GM23338 (cell line): ENCODE data around the gene RHBDF2. TPM values are rescaled to one million over a fixed set of nuclear protein-coding genes. Genes with fewer than 3 reads are reported as not detected.

Experiments
- ATAC-seq: fragments of 200-7000 bp; cut with Tn5 transposase; 3 replicates; pipeline ENCODE4 v1.9.1; 2020
- DNase-seq: peaks from one replicate; pipeline ENCODE4 v3.0.0-alpha.2; 2015; ENCODE audit warnings: low spot score
- H2AFZ ChIP-seq: fragments of 200-600 bp; sonication (generic); 2 replicates; pipeline ENCODE4 v1.8.0; 2016; ENCODE audit warnings: antibody characterized with exemption, mild to moderate bottlenecking, moderate library complexity
- H3F3A ChIP-seq: fragments of 200-600 bp; sonication (generic); replicated peaks from 2 replicates; pipeline ENCODE4 v1.8.0; 2017; ENCODE audit warnings: antibody characterized with exemption, mixed run types, low read depth
- H3K27ac ChIP-seq: fragments of 200-600 bp; sonication (generic); 2 replicates; pipeline ENCODE4 v1.6.1; 2016; ENCODE audit warnings: low read depth
- H3K27me3 ChIP-seq: fragments of 200-600 bp; sonication (generic); 2 replicates; pipeline ENCODE4 v1.8.0; 2016; ENCODE audit warnings: mild to moderate bottlenecking, mixed run types, moderate library complexity; ENCODE audit not compliant: insufficient read depth
- H3K36me3 ChIP-seq: fragments of 200-600 bp; sonication (generic); 2 replicates; pipeline ENCODE4 v1.8.0; 2016; ENCODE audit warnings: mild to moderate bottlenecking; ENCODE audit not compliant: insufficient read depth
- H3K4me1 ChIP-seq: fragments of 200-600 bp; sonication (generic); 2 replicates; pipeline ENCODE4 v1.8.0; 2016; ENCODE audit warnings: mild to moderate bottlenecking, moderate library complexity; ENCODE audit not compliant: insufficient read depth
- H3K4me2 ChIP-seq: fragments of 200-600 bp; sonication (generic); 2 replicates; pipeline ENCODE4 v1.7.1; 2017; ENCODE audit warnings: mixed run types
- H3K4me3 ChIP-seq: fragments of 200-600 bp; sonication (generic); 2 replicates; pipeline ENCODE4 v1.6.1; 2016; ENCODE audit warnings: mixed run types
- H3K79me2 ChIP-seq: fragments of 200-600 bp; sonication (generic); replicated peaks from 2 replicates; pipeline ENCODE4 v1.8.0; 2017; ENCODE audit warnings: mild to moderate bottlenecking; ENCODE audit not compliant: insufficient read depth
- H3K9me2 ChIP-seq: fragments of 200-600 bp; sonication (generic); 2 replicates; pipeline ENCODE4 v1.8.0; 2017; ENCODE audit not compliant: insufficient read depth
- H4K20me1 ChIP-seq: fragments of 200-600 bp; sonication (generic); replicated peaks from 2 replicates; pipeline ENCODE4 v1.8.0; 2017; ENCODE audit warnings: mild to moderate bottlenecking; ENCODE audit not compliant: insufficient read depth
- H3K27ac Mint-ChIP-seq: 2 replicates; pipeline ENCODE4 v1.8.0; 2020; ENCODE audit warnings: inconsistent platforms, mild to moderate bottlenecking, moderate library complexity, mixed read lengths
- H3K27me3 Mint-ChIP-seq: 3 replicates; pipeline ENCODE4 v1.8.0; 2022; ENCODE audit warnings: low read depth, mild to moderate bottlenecking, moderate library complexity, mixed read lengths, inconsistent platforms; ENCODE audit not compliant: insufficient read depth, poor library complexity
- H3K36me3 Mint-ChIP-seq: 3 replicates; pipeline ENCODE4 v1.8.0; 2021; ENCODE audit warnings: low read depth, mild to moderate bottlenecking, inconsistent platforms, moderate library complexity, mixed read lengths
- H3K4me1 Mint-ChIP-seq: 3 replicates; pipeline ENCODE4 v1.8.0; 2020; ENCODE audit warnings: mild to moderate bottlenecking, inconsistent platforms, mixed read lengths
- H3K4me3 Mint-ChIP-seq: 3 replicates; pipeline ENCODE4 v1.8.0; 2021; ENCODE audit warnings: moderate library complexity, mild to moderate bottlenecking, inconsistent platforms, mixed read lengths
- H3K9me3 Mint-ChIP-seq: 3 replicates; pipeline ENCODE4 v1.8.0; 2020; ENCODE audit warnings: moderate library complexity, mild to moderate bottlenecking, inconsistent platforms, mixed read lengths
- CREB1 ChIP-seq: fragments of 250-450 bp; sonication (Bioruptor Pico); IDR thresholded peaks from 2 replicates; pipeline ENCODE4 v1.5.0; 2020; ENCODE audit warnings: low read depth, mild to moderate bottlenecking, moderate library complexity
- EZH2 ChIP-seq: fragments of 200-600 bp; sonication (generic); IDR thresholded peaks from one replicate; pipeline ENCODE4 v1.8.0; 2017; ENCODE audit warnings: antibody characterized with exemption, mild to moderate bottlenecking, low read depth; ENCODE audit not compliant: unreplicated experiment
- EZH2phosphoT487 ChIP-seq: fragments of 200-600 bp; sonication (generic); IDR thresholded peaks from one replicate; pipeline ENCODE4 v1.8.1; 2018; ENCODE audit warnings: antibody characterized with exemption; ENCODE audit not compliant: unreplicated experiment
- JUNB ChIP-seq: IDR thresholded peaks from one replicate; pipeline ENCODE4 v1.6.1; 2016; ENCODE audit warnings: antibody characterized with exemption; ENCODE audit not compliant: unreplicated experiment
- NANOG ChIP-seq: IDR thresholded peaks from 2 replicates; pipeline ENCODE4 v1.6.1; 2016; ENCODE audit warnings: antibody characterized with exemption, borderline replicate concordance
- POLR2AphosphoS5 ChIP-seq: IDR thresholded peaks from 2 replicates; pipeline ENCODE4 v1.6.1; 2016; ENCODE audit warnings: antibody characterized with exemption, low read depth
- STAT1 ChIP-seq: IDR thresholded peaks from one replicate; pipeline ENCODE4 v1.6.1; 2016; ENCODE audit warnings: antibody characterized with exemption; ENCODE audit not compliant: unreplicated experiment
- ZNF114 ChIP-seq: fragments of 250-450 bp; sonication (Bioruptor Pico); IDR thresholded peaks from 2 replicates; pipeline ENCODE4 v1.5.0; 2020; ENCODE audit warnings: mild to moderate bottlenecking, moderate library complexity
- ZNF331 ChIP-seq: fragments of 250-450 bp; sonication (Bioruptor Pico); IDR thresholded peaks from 2 replicates; pipeline ENCODE4 v1.5.0; 2020; ENCODE audit warnings: low read depth, mild to moderate bottlenecking, moderate library complexity
- polyA plus RNA-seq: library from polyadenylated mRNA; unstranded; fragments of >200 nt; fragmentation: Nextera tagmentation; extraction: Ambion mirVana; gene quantifications from 2 replicates; pipeline ENCODE4 v1.2.1, GENCODE V29; 2016
- total RNA-seq: library from RNA; depleted of rRNA; stranded (reverse); fragments of >200 nt; shearing (Covaris generic); gene quantifications from 2 replicates; pipeline ENCODE4 v1.2.3, GENCODE V29; 2014
- TF ChIP-seq, protein P1 (sequence below): IDR thresholded peaks from one replicate; pipeline ENCODE4 v1.6.1; 2018; ENCODE audit warnings: antibody characterized with exemption; ENCODE audit not compliant: unreplicated experiment
- TF ChIP-seq, protein P2 (sequence below): fragments of 250-450 bp; sonication (Bioruptor Pico); IDR thresholded peaks from 2 replicates; pipeline ENCODE4 v1.5.0; 2020; ENCODE audit warnings: mild to moderate bottlenecking, moderate library complexity
- TF ChIP-seq, protein P3 (sequence below), 2 experiments: fragments of 200-600 bp in 1 of 2; sonication (generic) in 1 of 2; conservative IDR thresholded peaks; 2 replicates each; pipeline versions ENCODE4 v1.5.1 to v1.6.1; 2016 to 2017; ENCODE audit warnings: antibody characterized with exemption in 2 of 2, low read depth in 2 of 2, mild to moderate bottlenecking in 2 of 2, moderate library complexity in 1 of 2
- TF ChIP-seq, protein P4 (sequence below): IDR thresholded peaks from 2 replicates; pipeline ENCODE4 v1.6.1; 2016; ENCODE audit warnings: antibody characterized with exemption

The RHBDF2 gene
- total and polyA plus RNA-seq, 2 experiments from 2014 or later, result 9.4 to 29.5 TPM

DNA sequence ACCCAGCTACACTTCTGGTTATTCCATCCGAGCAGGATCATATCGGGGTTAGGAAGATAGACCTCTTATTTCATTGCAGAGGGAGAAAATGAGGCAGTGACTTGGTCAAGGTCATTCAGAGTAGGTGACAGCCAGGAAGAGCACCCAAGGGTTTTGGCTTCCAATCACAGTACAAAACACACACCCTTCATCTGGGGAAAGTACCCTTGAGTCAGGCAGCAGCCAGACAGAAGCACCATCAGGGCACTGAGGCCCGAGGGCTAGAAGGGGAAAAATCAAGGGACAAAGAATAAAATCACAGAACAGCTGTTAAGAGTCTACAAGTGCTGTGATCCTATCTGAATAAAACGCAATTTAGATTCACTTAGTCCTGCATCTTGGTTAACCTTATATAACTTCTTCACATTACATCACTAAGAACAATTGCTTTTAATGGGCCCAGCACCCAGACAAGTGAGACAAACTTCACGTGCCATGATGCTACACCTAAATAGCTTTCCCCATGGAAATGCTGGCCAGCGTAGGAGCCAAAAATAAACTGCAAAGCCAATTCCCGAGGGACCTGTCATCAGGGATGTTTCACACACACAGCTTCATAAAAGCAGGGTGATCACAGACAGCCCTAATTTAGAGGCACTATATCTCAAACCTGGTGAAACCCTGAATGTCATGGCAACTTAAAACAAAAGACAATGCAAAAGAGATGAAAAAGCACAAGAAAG is 53.1 kb downstream of the RHBDF2 start:
- peak overlapping the region; percentile 99 for H3K27ac Mint-ChIP-seq

More for the DNA sequence above, 53.1 kb downstream of the RHBDF2 start:
- DNase-seq, result no peak
- H3K4me3 ChIP-seq, result peak overlapping the region; percentile 16; the same call in 1 of the 2 replicates
- H3K9me3 Mint-ChIP-seq, result no peaks in the 10 kb centered on the region
- no peaks in the 10 kb centered on the region for H3K9me2 ChIP-seq
- peaks cover 80% of the 10 kb centered on the region for H3K4me1 Mint-ChIP-seq
- no peaks in the 10 kb centered on the region for H3K36me3 Mint-ChIP-seq
- no peaks in the 10 kb centered on the region for H3K27me3 ChIP-seq
- peaks cover 84% of the 10 kb centered on the region for H3K4me1 ChIP-seq
- H3K79me2 ChIP-seq, result peaks cover 87% of the 10 kb centered on the region
- TF ChIP-seq STAT1 (no peak), NANOG (no peak), POLR2AphosphoS5 (no peak), CREB1 (CRISPR knock-in tag) (no peak), EZH2 (no peak), JUNB (no peak), ZNF114 (CRISPR knock-in tag) (no peak), EZH2phosphoT487 (no peak), ZNF331 (CRISPR knock-in tag) (no peak)
- TF ChIP-seq, protein P1, sequence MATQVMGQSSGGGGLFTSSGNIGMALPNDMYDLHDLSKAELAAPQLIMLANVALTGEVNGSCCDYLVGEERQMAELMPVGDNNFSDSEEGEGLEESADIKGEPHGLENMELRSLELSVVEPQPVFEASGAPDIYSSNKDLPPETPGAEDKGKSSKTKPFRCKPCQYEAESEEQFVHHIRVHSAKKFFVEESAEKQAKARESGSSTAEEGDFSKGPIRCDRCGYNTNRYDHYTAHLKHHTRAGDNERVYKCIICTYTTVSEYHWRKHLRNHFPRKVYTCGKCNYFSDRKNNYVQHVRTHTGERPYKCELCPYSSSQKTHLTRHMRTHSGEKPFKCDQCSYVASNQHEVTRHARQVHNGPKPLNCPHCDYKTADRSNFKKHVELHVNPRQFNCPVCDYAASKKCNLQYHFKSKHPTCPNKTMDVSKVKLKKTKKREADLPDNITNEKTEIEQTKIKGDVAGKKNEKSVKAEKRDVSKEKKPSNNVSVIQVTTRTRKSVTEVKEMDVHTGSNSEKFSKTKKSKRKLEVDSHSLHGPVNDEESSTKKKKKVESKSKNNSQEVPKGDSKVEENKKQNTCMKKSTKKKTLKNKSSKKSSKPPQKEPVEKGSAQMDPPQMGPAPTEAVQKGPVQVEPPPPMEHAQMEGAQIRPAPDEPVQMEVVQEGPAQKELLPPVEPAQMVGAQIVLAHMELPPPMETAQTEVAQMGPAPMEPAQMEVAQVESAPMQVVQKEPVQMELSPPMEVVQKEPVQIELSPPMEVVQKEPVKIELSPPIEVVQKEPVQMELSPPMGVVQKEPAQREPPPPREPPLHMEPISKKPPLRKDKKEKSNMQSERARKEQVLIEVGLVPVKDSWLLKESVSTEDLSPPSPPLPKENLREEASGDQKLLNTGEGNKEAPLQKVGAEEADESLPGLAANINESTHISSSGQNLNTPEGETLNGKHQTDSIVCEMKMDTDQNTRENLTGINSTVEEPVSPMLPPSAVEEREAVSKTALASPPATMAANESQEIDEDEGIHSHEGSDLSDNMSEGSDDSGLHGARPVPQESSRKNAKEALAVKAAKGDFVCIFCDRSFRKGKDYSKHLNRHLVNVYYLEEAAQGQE, result no peak
- TF ChIP-seq, protein P2, sequence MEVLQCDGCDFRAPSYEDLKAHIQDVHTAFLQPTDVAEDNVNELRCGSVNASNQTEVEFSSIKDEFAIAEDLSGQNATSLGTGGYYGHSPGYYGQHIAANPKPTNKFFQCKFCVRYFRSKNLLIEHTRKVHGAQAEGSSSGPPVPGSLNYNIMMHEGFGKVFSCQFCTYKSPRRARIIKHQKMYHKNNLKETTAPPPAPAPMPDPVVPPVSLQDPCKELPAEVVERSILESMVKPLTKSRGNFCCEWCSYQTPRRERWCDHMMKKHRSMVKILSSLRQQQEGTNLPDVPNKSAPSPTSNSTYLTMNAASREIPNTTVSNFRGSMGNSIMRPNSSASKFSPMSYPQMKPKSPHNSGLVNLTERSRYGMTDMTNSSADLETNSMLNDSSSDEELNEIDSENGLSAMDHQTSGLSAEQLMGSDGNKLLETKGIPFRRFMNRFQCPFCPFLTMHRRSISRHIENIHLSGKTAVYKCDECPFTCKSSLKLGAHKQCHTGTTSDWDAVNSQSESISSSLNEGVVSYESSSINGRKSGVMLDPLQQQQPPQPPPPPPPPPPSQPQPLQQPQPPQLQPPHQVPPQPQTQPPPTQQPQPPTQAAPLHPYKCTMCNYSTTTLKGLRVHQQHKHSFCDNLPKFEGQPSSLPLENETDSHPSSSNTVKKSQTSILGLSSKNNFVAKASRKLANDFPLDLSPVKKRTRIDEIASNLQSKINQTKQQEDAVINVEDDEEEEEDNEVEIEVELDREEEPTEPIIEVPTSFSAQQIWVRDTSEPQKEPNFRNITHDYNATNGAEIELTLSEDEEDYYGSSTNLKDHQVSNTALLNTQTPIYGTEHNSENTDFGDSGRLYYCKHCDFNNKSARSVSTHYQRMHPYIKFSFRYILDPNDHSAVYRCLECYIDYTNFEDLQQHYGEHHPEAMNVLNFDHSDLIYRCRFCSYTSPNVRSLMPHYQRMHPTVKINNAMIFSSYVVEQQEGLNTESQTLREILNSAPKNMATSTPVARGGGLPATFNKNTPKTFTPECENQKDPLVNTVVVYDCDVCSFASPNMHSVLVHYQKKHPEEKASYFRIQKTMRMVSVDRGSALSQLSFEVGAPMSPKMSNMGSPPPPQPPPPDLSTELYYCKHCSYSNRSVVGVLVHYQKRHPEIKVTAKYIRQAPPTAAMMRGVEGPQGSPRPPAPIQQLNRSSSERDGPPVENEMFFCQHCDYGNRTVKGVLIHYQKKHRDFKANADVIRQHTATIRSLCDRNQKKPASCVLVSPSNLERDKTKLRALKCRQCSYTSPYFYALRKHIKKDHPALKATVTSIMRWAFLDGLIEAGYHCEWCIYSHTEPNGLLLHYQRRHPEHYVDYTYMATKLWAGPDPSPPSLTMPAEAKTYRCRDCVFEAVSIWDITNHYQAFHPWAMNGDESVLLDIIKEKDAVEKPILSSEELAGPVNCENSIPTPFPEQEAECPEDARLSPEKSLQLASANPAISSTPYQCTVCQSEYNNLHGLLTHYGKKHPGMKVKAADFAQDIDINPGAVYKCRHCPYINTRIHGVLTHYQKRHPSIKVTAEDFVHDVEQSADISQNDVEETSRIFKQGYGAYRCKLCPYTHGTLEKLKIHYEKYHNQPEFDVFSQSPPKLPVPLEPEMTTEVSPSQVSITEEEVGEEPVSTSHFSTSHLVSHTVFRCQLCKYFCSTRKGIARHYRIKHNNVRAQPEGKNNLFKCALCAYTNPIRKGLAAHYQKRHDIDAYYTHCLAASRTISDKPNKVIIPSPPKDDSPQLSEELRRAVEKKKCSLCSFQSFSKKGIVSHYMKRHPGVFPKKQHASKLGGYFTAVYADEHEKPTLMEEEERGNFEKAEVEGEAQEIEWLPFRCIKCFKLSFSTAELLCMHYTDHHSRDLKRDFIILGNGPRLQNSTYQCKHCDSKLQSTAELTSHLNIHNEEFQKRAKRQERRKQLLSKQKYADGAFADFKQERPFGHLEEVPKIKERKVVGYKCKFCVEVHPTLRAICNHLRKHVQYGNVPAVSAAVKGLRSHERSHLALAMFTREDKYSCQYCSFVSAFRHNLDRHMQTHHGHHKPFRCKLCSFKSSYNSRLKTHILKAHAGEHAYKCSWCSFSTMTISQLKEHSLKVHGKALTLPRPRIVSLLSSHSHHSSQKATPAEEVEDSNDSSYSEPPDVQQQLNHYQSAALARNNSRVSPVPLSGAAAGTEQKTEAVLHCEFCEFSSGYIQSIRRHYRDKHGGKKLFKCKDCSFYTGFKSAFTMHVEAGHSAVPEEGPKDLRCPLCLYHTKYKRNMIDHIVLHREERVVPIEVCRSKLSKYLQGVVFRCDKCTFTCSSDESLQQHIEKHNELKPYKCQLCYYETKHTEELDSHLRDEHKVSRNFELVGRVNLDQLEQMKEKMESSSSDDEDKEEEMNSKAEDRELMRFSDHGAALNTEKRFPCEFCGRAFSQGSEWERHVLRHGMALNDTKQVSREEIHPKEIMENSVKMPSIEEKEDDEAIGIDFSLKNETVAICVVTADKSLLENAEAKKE (CRISPR knock-in tag), result no peak
- TF ChIP-seq, protein P3, sequence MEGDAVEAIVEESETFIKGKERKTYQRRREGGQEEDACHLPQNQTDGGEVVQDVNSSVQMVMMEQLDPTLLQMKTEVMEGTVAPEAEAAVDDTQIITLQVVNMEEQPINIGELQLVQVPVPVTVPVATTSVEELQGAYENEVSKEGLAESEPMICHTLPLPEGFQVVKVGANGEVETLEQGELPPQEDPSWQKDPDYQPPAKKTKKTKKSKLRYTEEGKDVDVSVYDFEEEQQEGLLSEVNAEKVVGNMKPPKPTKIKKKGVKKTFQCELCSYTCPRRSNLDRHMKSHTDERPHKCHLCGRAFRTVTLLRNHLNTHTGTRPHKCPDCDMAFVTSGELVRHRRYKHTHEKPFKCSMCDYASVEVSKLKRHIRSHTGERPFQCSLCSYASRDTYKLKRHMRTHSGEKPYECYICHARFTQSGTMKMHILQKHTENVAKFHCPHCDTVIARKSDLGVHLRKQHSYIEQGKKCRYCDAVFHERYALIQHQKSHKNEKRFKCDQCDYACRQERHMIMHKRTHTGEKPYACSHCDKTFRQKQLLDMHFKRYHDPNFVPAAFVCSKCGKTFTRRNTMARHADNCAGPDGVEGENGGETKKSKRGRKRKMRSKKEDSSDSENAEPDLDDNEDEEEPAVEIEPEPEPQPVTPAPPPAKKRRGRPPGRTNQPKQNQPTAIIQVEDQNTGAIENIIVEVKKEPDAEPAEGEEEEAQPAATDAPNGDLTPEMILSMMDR (conservative IDR thresholded peaks at IDR 0.05; ENCODE audit: low read depth in 2 of 2), result no peak
- TF ChIP-seq, protein P4, sequence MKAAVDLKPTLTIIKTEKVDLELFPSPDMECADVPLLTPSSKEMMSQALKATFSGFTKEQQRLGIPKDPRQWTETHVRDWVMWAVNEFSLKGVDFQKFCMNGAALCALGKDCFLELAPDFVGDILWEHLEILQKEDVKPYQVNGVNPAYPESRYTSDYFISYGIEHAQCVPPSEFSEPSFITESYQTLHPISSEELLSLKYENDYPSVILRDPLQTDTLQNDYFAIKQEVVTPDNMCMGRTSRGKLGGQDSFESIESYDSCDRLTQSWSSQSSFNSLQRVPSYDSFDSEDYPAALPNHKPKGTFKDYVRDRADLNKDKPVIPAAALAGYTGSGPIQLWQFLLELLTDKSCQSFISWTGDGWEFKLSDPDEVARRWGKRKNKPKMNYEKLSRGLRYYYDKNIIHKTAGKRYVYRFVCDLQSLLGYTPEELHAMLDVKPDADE, result no peak
- no peaks in the 10 kb centered on the region for H3K36me3 ChIP-seq
- peaks cover 13% of the 10 kb centered on the region for H3K27me3 Mint-ChIP-seq
- no peak overlapping the region for H2AFZ ChIP-seq
- H3K4me3 Mint-ChIP-seq, result peak overlapping the region; percentile 29; the same call in 1 of the 3 replicates
- H3K27ac ChIP-seq, result peak overlapping the region; percentile 65
- H3K4me2 ChIP-seq, result peak overlapping the region; percentile 68
- ATAC-seq, result no peak
- H3F3A ChIP-seq, result peaks cover 26% of the 10 kb centered on the region
- peaks cover 34% of the 10 kb centered on the region for H4K20me1 ChIP-seq
